ELF-1 (cell line): ENCODE measurements around the gene GABRB2.

Experiments
- DNase-seq: peaks from one replicate; pipeline ENCODE4 v3.0.0-alpha.2; 2016; ENCODE audit warnings: low read depth, low spot score

The GABRB2 gene

GRCh38 chr5:161471211-161471950 is 75.1 kb downstream of the GABRB2 start:
- no peak for DNase-seq

GRCh38 chr5:161467703-161468102 is 78.8 kb downstream of the GABRB2 start:
- no peak for DNase-seq

GRCh38 chr5:161460741-161461140 is 85.8 kb downstream of the GABRB2 start:
- no peak for DNase-seq

- no peak for DNase-seq
Measured at GRCh38 chr5:161446655-161447054, 99.9 kb downstream of the GABRB2 start.

GRCh38 chr5:161442471-161442870 is 104.1 kb downstream of the GABRB2 start:
- DNase-seq = no peak

- DNase-seq = no peak
Measured at GRCh38 chr5:161432798-161433197, 113.7 kb downstream of the GABRB2 start.

- no peak for DNase-seq
Measured at GRCh38 chr5:161431963-161432362, 114.6 kb downstream of the GABRB2 start.

- no peak for DNase-seq
Measured at GRCh38 chr5:161421067-161421466, 125.5 kb downstream of the GABRB2 start.

GRCh38 chr5:161420521-161420920 is 126.0 kb downstream of the GABRB2 start:
- no peak for DNase-seq

- no peak for DNase-seq
Measured at GRCh38 chr5:161414896-161415295, 131.6 kb downstream of the GABRB2 start.

GRCh38 chr5:161414037-161414436 is 132.5 kb downstream of the GABRB2 start:
- no peak for DNase-seq

GRCh38 chr5:161412792-161413191 is 133.7 kb downstream of the GABRB2 start:
- no peak for DNase-seq

- DNase-seq = no peak
Measured at GRCh38 chr5:161411156-161411555, 135.4 kb downstream of the GABRB2 start.

GRCh38 chr5:161410640-161411039 is 135.9 kb downstream of the GABRB2 start:
- DNase-seq = no peak

GRCh38 chr5:161409471-161409870 is 137.1 kb downstream of the GABRB2 start:
- DNase-seq = no peak

GRCh38 chr5:161406880-161407279 is 139.6 kb downstream of the GABRB2 start:
- DNase-seq = peak; percentile 49

GRCh38 chr5:161403996-161404395 is 142.5 kb downstream of the GABRB2 start:
- no peak for DNase-seq

GRCh38 chr5:161403121-161403520 is 143.4 kb downstream of the GABRB2 start:
- no peak for DNase-seq

GRCh38 chr5:161400583-161400982 is 145.9 kb downstream of the GABRB2 start:
- no peak for DNase-seq

GRCh38 chr5:161399996-161400562 is 146.4 kb downstream of the GABRB2 start:
- DNase-seq = no peak

GRCh38 chr5:161397448-161397847 is 149.1 kb downstream of the GABRB2 start:
- no peak for DNase-seq

GRCh38 chr5:161396171-161396570 is 150.4 kb downstream of the GABRB2 start:
- DNase-seq = no peak

GRCh38 chr5:161391724-161392123 is 154.8 kb downstream of the GABRB2 start:
- DNase-seq = no peak
